HG02610 (cell line): ENCODE results near the gene CDHR2.
"Not testable (repeated sequence)": the region's sequence is repeated elsewhere in the genome, so short reads cannot be mapped to it uniquely, and the experiment has no call there.

Source experiments
- ATAC-seq: cut with Tn5 transposase; IDR thresholded peaks from one replicate; pipeline ENCODE4 v1.9.1; 2021; ENCODE audit warnings: mild to moderate bottlenecking, moderate library complexity; ENCODE audit not compliant: unreplicated experiment

CDHR2 gene

DNA sequence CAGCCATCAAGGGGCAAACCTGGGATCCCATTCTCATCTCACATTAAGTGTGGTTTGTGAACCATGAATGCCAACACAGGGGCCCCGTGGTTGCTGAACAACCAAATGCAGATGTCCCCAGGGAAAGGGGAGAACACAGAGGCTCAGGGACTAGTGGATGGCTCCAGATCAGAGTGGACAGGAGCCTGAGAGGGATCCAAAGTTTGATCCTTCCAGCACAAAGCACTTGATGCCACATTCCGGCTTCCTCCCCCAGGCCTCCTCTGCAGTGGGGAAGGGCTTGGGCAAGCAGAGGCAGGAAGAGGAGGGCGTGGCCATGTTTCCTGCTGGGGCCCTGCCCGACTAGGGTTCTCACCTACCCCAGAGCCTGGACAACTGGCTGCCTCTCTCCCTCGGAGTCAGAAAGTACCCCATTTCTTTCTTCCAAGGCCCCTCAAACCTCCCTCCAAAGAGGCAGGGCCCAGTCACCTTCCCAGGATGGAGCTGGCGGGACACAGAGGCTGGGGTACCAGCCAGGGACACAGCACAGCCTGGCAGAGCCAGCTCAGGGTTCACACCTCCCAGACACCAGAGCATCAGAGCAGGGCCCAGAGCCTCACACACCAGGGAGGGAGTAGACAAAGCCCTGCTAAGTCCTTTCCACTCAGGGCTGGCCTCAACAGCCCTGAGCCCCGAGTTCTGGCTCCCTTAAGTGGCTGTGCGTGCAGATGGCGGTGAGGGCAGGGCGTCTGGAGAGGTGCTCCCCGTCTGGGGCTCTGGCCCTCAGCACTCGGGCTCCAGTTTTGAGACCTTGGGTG lies 7.6 kb upstream of the CDHR2 start:
- ATAC-seq: no peak

DNA sequence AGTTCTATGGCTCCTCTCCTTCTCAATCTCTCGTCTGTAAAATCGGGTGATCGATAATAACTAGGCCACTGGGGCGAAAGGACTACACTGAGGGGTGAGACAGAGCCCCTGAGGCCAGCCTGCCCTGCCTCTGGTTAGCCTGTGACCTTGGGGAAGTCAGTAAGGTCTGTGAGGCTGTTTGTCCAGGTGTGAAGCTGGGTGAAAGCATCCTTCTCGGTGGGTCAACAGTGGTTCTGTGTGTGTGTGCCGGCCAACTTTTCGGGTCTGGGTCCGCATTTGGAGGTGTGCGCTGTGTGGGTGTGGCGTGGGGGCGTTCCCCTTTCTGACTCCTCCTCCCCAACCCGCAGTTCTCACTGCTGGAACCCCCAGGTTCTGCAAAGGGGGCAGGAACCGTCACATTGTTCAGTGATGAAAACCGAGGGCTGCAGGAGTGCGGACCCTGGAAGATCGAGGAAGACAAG lies 7.0 kb upstream of the CDHR2 start:
- no peak for ATAC-seq

DNA sequence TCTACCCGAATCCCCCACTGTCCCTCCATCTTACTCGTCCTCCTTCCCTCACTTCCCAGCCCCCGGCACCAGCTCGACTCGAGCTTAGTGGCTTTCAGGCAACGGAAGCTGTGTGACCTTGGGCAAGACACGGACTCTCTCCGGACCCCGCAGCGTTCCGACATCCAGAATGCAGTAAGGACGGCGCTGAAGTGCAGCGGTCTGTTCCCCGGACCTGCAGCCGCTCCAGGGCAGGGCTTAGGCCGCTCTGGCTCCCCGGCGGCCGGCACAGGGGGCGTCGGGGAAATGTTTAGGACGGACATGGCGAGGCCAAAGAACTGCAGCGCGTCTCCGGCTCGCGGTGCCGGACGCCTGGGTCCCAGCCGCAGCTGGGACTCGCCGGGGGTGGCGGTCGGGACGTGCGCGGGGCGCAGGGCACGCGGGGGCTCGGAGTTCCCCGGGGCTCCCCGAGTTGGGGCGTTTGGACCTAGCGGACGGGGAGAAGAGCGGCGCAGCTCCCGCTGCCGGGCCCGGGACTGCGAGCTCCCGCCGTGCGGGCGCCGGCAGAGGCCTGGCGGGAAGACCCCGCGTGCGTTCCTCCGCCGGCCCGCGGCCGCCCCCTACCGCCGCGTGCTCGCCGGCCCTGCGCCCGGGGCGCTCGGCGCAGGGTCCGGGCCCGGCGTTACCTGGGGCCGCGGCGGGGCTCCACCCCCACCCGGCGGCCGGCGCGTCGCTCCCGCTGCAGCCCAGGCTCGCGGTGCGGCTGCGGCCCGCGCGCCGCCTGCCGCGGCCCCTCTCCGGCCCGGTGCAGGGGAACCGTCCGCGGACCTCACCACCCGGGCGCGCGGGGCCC lies 6.3 kb upstream of the CDHR2 start:
- peak; percentile 48 for ATAC-seq

DNA sequence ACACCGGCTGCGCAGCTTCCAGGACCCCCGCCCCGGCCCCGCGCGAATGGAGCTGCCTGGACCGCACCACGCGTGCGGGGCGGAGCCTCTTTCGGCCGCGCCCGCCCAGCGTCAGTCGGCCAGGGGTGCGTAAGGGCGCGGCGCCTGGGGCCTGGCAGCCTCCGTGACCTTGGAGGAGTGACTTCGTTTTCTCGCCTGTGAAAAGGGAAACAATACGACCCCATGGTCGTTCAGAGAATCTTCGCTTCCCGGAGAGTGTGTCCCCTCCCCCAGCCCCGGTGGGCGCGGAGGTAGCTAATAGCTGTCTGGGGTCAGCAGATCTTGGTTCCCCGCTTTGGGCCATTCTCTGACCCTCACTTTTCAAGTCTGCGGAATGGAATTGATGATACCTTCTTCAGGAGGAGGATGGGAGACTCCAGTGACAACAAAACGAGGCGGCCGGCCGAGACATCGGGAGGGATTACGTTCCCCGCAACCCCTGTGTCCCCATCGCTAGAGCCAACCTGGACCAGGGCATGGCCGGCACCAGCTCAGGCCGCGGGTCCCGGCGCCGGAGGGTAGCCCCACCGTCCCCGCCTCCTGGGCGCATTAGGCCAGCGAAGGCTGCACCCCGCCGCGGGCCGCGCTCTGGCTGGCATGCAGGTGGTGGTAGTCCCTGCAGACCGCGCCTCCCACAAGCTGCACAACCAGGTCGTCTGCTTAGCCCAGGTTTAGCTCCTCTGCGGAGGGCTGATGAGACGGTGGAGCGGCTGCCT lies 5.5 kb upstream of the CDHR2 start:
- ATAC-seq: peak; percentile 76

DNA sequence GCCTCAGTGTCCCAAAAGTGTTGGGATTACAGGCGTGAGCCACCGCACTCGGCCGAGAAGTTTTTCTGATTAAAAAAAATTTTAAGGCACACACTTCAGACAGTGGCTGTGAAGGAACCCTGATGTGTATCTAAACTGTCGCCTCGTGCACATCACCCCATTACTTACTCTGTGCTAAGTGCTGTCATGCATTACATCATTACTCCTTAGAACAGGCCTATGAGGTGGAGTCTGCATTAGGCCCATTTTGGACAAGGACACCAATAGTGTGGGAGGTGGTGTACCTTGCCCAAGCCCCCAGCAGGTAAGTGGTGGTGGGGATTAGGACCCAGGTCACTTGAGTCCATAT lies 3.8 kb upstream of the CDHR2 start:
- ATAC-seq: no peak

DNA sequence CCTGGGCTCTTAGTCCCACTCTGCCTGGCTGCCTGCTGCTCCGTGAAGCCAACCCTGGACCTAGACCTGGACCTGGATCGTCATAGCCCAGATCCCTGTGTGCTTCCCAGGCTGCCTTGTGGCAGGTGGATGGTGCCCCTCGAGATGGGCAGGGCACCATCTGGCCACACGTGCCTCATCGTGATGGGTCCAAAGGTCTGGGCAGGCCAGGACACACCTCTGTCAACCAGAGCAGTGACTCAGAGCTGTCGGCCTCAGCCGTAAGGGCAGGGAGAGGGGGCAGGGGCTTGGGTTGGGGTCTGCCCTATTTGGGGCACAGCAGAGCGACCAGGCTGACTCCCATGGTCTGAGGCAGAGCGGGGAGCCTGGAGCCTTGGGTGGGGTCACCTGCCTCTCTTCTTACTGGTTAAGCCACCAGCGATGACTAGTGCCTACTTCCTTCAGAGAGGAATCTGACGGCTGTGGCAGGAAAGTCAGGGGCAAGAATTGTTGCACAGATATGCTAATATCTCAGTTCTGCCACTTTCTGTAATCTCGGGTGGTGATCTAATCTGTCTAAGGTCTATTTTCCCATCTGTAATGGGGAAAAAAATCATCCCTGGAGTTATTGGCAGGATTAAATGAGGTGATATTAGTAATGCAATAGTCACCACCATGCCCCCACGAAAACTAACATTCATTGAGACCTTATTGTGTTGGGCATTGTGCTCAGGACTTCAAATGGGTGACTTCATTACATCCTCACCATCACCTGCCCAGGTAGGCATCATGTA lies 3.2 kb upstream of the CDHR2 start:
- no peak for ATAC-seq

DNA sequence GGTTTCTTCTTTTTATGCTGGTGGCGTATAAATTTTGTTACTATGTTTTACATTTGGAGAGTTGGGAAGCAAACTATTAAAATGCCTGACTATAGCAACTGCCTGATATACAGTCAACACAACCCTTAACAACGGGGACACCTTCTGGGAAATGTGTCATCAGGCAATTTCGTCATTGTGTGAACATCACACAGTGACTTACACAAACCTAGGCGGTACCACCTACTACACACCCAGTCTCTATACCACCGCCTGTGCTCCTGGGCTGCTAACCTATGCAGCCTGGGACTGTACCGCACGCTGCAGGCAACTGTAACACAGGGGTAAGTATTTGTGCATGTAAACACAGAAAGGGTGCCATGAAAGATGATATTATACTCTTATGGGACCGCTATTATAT lies 1.3 kb upstream of the CDHR2 start:
- no peak for ATAC-seq

DNA sequence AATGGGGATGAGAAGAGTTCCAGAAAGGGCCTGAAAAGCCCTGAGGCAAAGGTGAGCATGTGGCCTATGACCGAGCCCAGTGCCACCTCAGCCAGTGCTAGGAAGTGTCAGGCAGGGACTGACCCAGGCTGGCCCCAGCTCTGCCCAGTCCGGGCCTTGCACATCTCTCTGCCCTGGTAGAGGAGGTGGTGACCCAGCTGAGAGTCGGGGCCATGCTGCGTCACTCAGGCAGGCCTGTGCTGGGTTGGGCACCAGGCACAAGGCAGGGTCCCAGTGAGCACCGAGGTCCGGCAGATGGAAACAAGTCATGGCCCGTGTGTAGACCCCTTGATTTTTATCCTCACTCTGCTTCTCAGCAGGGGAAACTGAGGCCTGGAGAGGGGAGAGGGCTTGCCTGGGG lies 729 bp downstream of the CDHR2 start:
- ATAC-seq: no peak

DNA sequence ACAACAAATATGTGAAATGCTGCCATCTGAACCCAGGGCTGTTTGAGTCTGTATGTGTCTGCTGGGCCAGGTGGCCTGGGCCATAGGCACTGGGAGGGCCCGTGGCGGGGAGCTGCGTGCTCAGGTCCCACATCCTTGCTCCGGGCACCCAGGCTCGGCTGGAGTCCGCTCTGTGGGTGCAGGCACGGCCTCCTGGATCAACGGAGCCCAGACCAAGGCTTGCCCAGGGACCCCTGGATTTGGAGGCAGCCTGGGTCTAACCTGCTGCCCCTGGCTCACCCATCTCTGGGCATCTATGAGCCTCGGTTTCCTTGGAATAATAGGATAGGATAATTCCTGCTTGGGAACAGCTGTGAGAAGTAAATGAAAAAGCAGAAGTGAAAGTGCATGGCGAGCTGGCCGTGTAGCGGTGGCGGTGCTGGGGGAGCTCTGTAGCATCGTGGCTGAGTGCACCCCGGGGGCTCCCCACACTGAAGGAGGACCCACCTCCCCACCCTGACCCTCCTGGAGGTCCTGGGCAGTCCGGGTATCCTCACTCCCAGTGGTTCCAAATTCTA lies 1.2 kb downstream of the CDHR2 start:
- no peak for ATAC-seq

DNA sequence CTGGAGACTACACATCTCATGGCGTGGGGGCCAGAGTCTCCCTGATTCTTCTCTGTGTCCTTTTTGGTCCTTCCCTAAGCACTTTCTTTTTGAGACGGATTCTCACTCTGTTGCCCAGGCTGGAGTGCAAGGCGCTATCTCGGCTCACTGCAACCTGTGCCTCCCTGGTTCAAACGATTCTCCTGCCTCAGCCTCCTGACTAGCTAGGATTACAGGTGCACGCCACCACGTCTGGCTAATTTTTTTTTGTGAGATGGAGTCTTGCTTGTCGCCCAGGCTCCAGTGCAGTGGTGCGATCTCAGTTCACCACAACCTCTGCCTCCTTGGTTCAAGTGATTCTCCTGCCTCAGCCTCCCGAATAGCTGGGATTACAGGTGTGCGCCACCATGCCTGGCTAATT lies 1.8 kb downstream of the CDHR2 start:
- ATAC-seq: not testable (repeated sequence)

DNA sequence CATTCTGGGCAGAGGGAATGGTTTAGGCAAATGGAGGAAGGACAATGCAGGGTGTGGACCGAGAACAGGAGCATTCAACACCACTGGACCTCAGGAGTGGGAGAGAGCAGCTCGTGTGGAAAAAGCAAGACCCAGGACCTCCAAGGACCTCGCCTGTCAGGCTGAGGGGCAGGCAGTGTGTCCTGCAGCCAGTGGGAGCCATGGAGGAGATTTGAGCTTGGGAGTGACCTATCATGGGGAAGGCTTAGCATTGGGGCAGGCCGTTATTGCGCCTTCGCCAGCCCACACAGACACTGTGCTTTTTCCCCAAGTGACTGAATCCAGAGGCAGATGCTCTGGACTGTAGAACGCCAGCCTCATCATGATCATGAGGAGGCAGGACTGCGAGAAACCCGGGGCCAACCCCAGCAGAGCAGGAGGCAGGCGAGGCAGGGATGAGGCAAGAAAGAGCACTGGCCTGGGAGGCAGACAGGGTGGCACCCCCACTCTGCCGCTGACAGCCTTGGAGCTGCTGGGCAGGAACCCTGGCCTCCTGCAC lies 3.3 kb downstream of the CDHR2 start:
- ATAC-seq: no peak

DNA sequence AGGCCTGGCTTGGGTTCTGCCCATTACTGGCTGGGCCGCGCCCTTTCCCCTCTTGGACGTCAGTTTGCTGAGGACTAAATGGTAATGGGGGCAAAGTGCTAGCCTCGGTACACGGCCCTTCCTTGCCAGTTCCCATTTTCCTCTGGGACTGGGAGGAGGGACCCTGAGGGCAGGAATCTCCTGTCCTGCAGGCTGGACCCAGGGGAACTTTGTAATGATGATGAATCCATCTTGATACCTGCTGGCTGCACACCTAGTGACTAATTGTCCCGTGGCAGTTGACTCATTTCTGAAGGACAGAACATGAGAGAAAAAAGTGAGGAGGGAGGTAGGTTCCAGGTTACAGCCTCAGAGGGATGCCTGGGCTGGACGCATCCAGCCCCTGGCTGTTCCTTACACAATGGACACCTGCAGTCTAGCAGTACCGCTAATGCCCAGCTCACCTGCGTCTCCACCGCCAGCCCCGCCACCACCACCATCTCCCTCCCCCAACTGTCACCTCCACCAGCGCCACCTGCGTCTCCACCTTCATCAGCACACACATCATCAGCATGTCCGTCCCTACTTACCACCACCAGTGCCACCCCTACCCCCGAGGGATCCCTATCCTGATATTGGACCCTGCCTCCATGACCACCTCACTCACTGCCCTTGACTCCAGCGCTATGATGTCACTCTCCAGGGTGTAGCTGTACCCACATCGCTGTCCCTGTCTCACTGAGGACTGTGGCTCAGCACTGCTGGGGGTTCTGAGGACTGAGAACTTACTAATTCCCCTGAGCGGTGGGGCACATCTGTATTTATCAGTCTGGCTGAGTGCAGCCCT lies 4.3 kb downstream of the CDHR2 start:
- ATAC-seq: no peak

DNA sequence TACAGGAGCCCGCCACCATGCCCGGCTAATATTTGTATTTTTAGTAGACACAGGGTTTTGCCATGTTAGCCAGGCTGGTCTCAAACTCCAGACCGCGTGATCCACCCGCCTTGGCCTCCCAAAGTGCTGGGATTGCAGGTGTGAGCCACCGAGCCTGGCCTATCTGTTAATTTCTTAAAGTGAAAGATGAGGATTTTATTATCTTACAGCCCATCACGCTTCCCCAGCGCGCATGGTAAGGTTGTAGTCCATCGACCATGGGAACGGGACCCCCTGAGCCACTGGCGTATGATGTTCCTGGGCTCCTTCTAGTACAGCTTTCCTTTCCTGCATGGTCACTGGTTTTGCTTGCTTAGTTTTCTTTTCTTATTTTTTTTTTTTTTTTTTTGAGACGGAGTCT lies 8.7 kb downstream of the CDHR2 start:
- ATAC-seq: no peak

DNA sequence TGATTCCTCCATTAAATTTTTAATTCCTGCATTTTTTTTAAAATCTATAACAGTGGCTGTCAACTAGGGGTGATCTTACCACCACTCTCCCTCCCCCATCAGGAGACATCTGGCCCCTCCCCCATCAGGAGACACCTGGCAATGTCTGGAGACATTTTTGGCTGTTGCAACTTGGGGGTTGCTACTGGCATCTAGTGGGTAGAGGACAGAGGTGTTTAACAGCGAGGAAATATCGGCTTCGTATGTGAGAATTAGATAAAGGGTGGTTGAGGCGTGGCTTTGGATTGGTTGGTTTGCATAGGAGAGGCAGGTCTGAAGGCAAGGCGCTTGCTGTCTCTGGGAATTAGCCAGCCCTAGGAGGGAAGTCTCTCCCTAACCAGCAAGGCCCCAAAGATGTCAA lies 10.5 kb downstream of the CDHR2 start:
- no peak for ATAC-seq

DNA sequence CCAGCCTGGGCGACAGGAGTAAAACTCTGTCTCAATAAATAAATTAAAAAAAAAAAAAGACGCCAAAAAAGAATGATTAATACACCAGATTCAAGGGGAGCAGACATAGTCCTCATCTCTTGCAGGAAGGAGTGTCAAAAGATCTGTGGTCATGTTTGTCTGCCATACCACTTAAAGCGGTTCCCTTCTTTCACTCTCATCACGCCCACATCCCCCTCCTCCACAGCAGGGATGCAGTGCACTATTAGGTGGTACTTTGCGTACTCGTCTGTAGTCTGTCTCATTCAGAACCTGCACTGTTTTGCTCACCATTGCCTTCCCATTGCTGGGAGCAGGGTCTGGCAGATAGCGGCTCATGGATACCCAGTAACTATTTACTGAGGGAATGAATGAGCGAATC lies 11.2 kb downstream of the CDHR2 start:
- ATAC-seq: no peak

DNA sequence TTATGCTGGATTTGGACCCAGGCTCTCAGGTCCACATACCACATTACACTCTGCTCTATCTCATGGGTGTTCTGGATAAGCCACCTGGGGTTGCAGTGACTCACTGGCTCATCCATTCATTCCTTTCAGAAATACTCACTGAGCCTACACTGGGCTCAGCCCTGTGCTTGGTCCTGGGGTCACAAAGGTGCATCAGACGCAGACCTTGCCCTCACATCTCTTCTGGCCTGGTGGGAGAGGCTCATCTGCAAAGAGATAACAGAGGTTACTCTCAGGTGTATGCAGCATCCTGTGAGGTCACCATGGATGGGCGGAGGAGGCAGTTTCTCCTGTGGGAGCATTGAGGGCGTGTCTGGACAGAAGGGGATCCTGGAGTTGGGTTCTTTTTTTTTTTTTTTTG lies 12.1 kb downstream of the CDHR2 start:
- no peak for ATAC-seq

DNA sequence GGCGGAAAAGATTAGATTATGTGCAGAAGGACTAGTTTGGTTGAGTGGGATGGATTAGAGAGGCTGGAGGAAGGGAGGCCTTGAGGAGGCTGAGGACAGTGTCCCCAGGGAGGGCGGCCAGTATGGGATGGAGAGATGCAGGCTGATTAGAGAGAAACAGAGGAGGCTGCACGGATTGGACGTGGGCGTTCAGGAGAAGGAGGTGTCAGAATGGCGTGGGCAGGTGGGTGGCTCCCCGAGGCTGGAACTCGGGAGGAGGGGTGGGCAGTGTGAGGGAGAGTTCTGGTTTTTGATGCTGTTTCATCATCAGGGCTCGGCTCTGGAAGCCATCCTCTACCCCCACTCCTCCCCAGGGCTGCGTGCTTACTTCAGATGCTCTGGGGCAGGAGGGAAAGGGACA lies 13.0 kb downstream of the CDHR2 start:
- no peak for ATAC-seq

DNA sequence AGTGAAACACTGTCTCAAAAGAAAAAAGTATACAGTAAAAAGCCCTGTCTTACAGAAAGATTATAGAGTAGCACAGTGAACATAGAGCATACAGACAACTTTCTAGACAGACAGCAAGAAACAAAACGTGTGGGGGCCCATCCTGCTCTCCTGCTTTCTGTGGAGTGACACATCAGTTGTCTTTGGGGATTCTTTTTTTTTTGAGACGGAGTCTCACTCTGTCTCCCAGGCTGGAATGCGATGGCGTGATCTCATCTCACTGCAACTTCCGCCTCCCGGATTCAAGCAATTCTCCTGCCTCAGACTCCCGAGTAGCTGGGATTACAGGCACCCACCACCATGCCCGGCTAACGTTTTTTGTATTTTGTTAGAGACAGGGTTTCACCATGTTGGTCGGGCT lies 14.9 kb downstream of the CDHR2 start:
- no peak for ATAC-seq

DNA sequence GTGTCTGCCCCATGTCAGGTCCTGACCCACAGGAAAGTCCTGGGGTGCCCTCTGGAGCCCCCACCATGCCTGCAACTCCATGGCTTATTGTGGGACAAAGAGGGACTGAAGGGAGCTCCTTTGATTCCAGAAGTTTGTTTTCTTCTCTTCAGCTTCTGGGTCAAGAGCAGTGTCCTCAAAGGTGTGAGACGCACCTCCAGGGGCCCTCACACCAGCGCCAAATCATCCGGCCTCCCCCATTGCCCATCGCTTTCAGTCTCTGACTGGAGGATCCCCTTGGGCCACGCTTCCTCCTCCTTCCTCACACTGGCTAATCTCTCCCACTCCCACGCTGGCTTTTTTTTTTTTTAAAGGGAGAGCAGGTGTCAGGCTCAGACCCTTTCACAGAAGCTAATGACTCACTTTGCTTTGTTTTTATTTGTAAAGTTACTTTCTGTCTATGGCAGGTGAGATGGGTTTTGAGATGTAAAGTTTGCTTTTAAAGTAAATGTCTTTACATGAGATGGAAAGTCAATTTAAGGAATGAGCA lies 16.7 kb downstream of the CDHR2 start:
- ATAC-seq: no peak
